ENCODE measurements around the gene CARD16. TPM values are rescaled to one million over a fixed set of nuclear protein-coding genes. Genes with fewer than 3 reads are reported as not detected.
A peak's percentile ranks its signal among the peaks of the same experiment; 100 is the strongest.
"Not testable (repeated sequence)": the region's sequence is repeated elsewhere in the genome, so short reads cannot be mapped to it uniquely, and the experiment has no call there.

The CARD16 gene
- 0.87 and 2.6 TPM in 2 replicates for polyA plus RNA-seq (2011; rRNA removed)
- 0.24 and 0.41 TPM in 2 replicates for polyA minus RNA-seq (2011; rRNA and poly(A)+ RNA removed)

DNA sequence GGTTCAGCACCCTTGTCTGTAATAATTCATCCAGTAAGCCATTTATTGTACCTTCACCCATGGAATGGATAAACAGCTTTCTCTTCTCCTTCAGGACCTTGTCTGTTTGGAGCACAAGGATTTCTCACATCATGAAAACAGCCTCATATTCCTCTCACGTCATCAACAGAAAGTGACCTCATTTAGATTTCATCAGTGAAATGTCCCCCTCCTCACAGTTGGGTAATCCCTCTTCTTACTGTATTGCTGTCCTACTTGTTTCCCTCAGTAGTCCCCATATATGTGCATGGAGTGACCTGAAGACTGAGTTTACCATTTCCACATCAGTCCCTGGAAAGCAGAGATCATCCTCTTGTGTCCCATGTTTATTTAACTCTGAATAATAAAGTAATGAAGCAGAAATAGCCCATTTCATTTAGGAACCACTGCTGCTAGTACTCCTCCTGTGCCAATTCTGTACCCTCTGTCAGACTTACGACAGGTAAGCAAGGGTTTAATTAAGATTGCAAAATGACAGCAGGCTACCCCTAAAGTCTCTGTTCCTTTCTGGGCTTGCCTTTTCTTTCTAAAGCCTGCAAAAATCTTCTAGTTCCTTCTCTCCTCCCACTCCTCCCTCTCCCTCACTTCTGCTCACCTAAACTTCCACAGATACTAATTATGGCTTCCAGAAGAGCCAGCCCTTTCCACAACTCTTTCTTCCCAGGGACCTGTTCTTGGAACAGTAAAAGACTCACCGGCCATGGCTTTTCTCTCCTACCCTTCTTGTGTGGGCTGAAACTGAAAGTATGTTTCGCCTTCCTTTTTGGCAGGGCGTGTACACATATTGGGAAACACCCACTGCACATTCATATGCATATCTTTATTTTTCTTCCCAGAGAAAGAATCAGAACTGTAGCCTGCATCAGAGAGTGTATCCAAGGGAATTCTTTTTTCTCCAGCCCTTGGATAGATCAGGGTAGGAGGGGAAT lies at the start of gene CARD16:
TSS of gene CARD16 (minus strand) at position 779 of the 968 bp plus-strand sequence. CDS start at position 741, 38 bp downstream.
- POLR2A ChIA-PET; CTCF ChIA-PET; H3K4me3 ChIP-seq (ENCODE audit: low read depth, low read length); H3K36me3 ChIP-seq (ENCODE audit: control insufficient read depth, insufficient read depth, low read length); H3K27me3 ChIP-seq (ENCODE audit: control insufficient read depth, insufficient read depth, low read length): not testable (repeated sequence)
- peak; percentile 5 for DNase-seq (ENCODE audit: low read depth)

DNA sequence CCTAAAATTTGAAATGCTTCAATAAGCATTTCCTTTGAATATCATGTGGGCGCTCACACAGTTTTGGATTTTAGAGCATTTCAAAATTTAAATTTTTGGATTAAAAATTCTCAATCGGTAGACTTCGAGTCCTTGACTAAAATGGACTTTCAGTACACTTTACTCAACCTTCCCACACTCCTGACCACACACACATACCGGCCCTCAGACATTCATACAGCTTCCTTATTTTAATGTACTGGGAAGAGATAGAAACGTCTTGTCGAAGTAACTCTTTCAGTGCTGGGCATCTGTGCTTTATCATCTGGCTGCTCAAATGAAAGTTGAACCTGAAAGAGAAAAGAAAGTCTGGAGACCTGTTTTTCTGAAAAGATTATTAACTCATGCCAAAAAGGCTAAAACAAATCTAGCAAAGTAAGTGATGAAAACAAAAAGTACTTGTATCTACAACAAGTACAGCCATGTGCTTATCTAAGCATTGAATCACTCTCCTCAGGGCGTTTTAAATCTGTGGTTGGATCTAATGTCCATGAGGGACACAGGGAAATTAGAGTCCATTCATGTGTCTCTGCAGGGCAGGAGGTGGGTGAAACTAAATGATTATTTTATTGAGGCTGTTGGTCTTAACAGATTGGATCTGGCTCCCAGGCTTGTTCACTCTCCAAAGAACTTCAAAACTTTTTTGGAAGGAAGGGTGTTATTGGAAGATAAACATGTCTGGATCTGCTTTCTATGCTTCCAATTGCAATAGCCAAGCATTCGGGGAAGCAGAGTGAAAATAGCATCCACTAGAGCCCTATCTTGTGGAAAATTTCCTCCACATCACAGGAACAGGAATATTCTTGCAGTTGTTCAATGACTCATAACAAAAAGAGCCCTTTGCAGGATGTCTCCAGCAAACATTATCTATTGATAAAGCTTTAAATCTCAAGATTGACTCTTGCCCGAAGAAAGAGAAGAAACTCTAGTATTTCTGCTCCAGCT lies 47.4 kb upstream of the CARD16 start:
- TF ChIP-seq, protein P1, sequence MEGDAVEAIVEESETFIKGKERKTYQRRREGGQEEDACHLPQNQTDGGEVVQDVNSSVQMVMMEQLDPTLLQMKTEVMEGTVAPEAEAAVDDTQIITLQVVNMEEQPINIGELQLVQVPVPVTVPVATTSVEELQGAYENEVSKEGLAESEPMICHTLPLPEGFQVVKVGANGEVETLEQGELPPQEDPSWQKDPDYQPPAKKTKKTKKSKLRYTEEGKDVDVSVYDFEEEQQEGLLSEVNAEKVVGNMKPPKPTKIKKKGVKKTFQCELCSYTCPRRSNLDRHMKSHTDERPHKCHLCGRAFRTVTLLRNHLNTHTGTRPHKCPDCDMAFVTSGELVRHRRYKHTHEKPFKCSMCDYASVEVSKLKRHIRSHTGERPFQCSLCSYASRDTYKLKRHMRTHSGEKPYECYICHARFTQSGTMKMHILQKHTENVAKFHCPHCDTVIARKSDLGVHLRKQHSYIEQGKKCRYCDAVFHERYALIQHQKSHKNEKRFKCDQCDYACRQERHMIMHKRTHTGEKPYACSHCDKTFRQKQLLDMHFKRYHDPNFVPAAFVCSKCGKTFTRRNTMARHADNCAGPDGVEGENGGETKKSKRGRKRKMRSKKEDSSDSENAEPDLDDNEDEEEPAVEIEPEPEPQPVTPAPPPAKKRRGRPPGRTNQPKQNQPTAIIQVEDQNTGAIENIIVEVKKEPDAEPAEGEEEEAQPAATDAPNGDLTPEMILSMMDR (IDR thresholded peaks at IDR 0.05; ENCODE audit: insufficient read depth, low read depth, low read length): no peak
- POLR2A ChIA-PET: no interaction called here
- DNase-seq (ENCODE audit: low read depth): peak; percentile 25
- CTCF ChIA-PET: interaction anchor here (0.9 kb wide), 1 partner anchor 13 kb away, joined by 3 read pairs; no protein-coding TSS in a partner anchor
- Histone ChIP-seq H3K4me3 (ENCODE audit: low read depth, low read length) (no peak overlapping the region), H3K36me3 (ENCODE audit: control insufficient read depth, insufficient read depth, low read length) (no peaks in the 10 kb centered on the region), H3K27me3 (ENCODE audit: control insufficient read depth, insufficient read depth, low read length) (no peaks in the 10 kb centered on the region)

DNA sequence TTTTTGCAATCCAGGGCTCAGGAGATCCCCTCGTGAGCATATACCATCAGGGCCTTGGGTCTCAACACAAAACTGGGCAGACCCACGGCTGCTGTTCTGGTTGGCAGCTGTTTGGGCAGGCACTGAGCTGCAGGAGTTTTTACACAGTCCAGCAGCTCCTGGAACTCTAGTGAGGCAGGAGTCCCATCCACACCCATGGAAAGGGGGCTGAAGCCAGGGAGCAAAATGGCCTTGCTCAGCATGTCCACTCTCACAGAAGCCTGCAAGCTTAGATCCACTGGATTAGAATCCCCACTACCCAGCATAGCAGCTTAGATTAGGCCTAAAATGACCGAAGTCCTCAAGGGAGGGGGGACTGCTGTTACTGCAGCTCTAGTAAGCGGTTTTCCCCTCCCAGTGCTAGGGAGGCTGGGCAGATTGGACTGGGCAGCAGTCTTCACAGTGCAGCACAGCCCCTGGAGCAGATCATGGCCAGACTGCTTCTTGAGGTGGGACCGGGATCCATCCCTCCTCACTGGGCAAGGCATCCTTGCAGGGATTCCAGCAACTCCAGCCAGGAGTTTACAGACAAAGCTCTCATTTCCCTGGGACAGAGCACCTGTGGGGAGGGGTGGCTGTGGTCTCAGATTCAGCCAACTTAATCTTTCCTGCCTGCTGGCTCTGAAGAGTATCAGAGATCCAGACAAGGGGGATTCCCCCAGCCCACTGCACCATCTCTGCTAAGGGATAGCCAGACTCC lies 36.4 kb upstream of the CARD16 start:
- no peaks in the 10 kb centered on the region for H3K27me3 ChIP-seq (ENCODE audit: control insufficient read depth, insufficient read depth, low read length)
- CTCF ChIA-PET: no interaction called here
- H3K36me3 ChIP-seq (ENCODE audit: control insufficient read depth, insufficient read depth, low read length): no peaks in the 10 kb centered on the region
- TF ChIP-seq, protein P1 (IDR thresholded peaks at IDR 0.05; ENCODE audit: insufficient read depth, low read depth, low read length): no peak
- POLR2A ChIA-PET: no interaction called here
- no peak overlapping the region for H3K4me3 ChIP-seq (ENCODE audit: low read depth, low read length)
- DNase-seq (ENCODE audit: low read depth): no peak

DNA sequence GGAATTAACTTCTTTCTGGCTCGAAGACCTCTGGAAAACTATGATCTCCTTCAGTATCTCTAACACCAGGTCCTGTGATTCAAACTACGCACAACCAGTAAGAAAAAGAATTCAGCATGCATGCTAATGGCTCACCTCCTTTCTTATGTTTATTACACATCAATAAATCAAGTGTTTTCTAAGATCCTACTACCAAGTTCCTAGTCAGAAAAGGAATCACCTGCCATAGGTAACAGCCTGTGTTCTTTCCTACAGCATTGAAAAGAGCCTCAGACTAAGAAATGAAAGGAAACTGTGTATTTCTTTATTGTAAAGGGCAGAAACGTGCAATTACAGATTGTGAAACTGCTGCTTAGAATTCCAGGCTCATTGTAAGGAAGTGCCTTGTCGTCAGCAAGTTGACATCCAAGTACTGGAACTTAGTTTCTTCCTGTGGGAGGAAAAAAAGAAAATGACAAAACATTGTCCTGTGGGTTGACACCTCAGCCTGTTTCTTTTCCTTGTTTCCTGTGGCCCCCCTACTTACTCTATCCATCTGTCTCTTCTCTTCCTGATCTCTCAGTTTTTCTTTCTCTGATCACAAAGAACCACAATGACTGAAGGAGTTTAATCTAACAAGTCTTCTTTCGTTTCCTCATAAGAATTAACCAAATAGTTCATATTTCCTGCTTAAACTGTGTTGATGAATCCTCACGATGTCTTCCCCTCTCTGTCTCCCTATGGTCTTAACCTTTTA lies 35.2 kb upstream of the CARD16 start:
- H3K4me3 ChIP-seq (ENCODE audit: low read depth, low read length); DNase-seq (ENCODE audit: low read depth); POLR2A ChIA-PET: not testable (repeated sequence)

DNA sequence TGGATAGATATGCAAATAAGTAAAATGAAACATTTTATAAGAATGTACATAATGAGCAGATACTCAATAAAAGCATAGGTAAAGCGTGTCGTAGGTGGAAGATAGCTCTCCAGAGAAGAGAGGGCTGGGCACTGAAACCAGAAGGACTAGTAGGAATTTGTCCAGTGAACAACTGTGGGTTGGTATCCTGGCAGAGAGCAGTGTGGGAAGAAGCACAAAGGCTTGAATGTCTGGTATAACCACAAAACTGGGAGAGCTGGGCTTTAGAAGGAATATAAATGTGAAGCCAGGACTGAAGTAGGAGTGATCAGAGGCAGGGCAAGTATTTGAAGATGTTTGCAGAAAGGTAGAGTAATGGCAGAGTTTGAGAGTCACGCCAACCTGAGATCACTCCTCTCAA lies 33.1 kb upstream of the CARD16 start:
- Histone ChIP-seq H3K27me3 (ENCODE audit: control insufficient read depth, insufficient read depth, low read length) (no peaks in the 10 kb centered on the region), H3K4me3 (ENCODE audit: low read depth, low read length) (no peak overlapping the region), H3K36me3 (ENCODE audit: control insufficient read depth, insufficient read depth, low read length) (no peaks in the 10 kb centered on the region)
- no peak for DNase-seq (ENCODE audit: low read depth)
- ChIA-PET CTCF (no interaction called here), POLR2A (no interaction called here)
- TF ChIP-seq, protein P1 (IDR thresholded peaks at IDR 0.05; ENCODE audit: insufficient read depth, low read depth, low read length): no peak

More for the DNA sequence above, 35.2 kb upstream of the CARD16 start:
- not testable (repeated sequence) for H3K36me3 ChIP-seq (ENCODE audit: control insufficient read depth, insufficient read depth, low read length); H3K27me3 ChIP-seq (ENCODE audit: control insufficient read depth, insufficient read depth, low read length)
- CTCF ChIA-PET: interaction anchor here (0.9 kb wide), 1 partner anchor 12 kb away, joined by 3 read pairs; no protein-coding TSS in a partner anchor

DNA sequence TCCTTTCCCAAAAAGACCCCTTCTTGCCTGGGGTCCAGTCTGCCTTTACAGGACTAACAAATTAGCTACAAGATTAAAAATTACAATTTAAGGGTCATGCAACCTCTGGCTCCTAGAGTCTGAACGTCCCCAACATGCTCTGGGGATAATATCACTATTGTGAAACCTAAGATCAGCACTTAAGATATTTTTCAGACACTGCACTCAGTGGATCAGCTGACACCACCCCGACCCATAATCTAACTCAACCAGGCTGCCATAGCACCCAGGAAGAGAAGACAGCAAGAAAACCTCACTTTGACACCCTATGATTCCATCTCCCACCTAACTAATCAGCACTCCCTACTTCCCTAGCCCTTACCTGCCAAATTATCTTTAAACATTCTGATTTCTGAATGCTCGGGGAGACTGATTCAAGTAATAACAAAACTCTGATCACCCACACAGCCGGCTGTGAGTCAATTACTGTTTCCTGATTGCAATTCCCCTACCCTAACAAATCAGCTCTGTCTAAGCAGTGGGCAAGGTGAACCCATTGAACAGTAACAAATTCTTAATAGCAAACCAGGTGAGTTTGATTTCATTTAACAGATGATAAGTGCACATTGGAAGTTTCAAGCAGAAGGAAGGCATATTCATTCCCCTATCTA lies 32.1 kb upstream of the CARD16 start:
- POLR2A ChIA-PET; CTCF ChIA-PET; H3K36me3 ChIP-seq (ENCODE audit: control insufficient read depth, insufficient read depth, low read length): not testable (repeated sequence)

More for the DNA sequence above, 32.1 kb upstream of the CARD16 start:
- not testable (repeated sequence) for DNase-seq (ENCODE audit: low read depth); H3K4me3 ChIP-seq (ENCODE audit: low read depth, low read length); H3K27me3 ChIP-seq (ENCODE audit: control insufficient read depth, insufficient read depth, low read length)
